PFSK-1 (cell line): ENCODE data around the gene UBP1.

ENCODE experiments used
- FOXP2 ChIP-seq: optimal IDR thresholded peaks from 2 replicates; pipeline ENCODE3; 2011; ENCODE audit warnings: borderline replicate concordance, control low read depth, inconsistent platforms; ENCODE audit not compliant: insufficient read depth; ENCODE audit errors: extremely low read length, extremely low read depth
- POLR2AphosphoS5 ChIP-seq: IDR thresholded peaks from 2 replicates; pipeline ENCODE4 v1.6.1; 2012; ENCODE audit warnings: low read depth, mild to moderate bottlenecking, control low read depth, low read length, moderate library complexity
- SIN3A ChIP-seq: IDR thresholded peaks from 2 replicates; pipeline ENCODE4 v1.6.1; 2012; ENCODE audit warnings: mild to moderate bottlenecking, low read length, moderate library complexity, borderline replicate concordance; ENCODE audit not compliant: insufficient read depth
- TAF1 ChIP-seq: IDR thresholded peaks from 2 replicates; pipeline ENCODE4 v1.6.1; 2012; ENCODE audit warnings: low read length, control low read depth, borderline replicate concordance; ENCODE audit not compliant: insufficient read depth
- TF ChIP-seq, protein P1 (sequence below), 2 experiments: IDR thresholded peaks; 2 replicates each; pipeline versions ENCODE4 v1.6.1 to v1.8.0; 2011 to 2012; ENCODE audit warnings: low read depth in 2 of 2, low read length in 2 of 2, control low read depth in 1 of 2, inconsistent platforms in 1 of 2, mild to moderate bottlenecking in 1 of 2, moderate library complexity in 1 of 2; ENCODE audit not compliant: insufficient read depth in 1 of 2

Gene UBP1

GRCh38 chr3:33395900-33396299 is 44.3 kb downstream of the UBP1 start:
- TF ChIP-seq FOXP2 = no peak
- TF ChIP-seq SIN3A = no peak
- TF ChIP-seq, protein P1, sequence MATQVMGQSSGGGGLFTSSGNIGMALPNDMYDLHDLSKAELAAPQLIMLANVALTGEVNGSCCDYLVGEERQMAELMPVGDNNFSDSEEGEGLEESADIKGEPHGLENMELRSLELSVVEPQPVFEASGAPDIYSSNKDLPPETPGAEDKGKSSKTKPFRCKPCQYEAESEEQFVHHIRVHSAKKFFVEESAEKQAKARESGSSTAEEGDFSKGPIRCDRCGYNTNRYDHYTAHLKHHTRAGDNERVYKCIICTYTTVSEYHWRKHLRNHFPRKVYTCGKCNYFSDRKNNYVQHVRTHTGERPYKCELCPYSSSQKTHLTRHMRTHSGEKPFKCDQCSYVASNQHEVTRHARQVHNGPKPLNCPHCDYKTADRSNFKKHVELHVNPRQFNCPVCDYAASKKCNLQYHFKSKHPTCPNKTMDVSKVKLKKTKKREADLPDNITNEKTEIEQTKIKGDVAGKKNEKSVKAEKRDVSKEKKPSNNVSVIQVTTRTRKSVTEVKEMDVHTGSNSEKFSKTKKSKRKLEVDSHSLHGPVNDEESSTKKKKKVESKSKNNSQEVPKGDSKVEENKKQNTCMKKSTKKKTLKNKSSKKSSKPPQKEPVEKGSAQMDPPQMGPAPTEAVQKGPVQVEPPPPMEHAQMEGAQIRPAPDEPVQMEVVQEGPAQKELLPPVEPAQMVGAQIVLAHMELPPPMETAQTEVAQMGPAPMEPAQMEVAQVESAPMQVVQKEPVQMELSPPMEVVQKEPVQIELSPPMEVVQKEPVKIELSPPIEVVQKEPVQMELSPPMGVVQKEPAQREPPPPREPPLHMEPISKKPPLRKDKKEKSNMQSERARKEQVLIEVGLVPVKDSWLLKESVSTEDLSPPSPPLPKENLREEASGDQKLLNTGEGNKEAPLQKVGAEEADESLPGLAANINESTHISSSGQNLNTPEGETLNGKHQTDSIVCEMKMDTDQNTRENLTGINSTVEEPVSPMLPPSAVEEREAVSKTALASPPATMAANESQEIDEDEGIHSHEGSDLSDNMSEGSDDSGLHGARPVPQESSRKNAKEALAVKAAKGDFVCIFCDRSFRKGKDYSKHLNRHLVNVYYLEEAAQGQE (IDR thresholded peaks at IDR 0.05; ENCODE audit: insufficient read depth in 1 of 2, low read depth in 2 of 2, low read length in 2 of 2) = no peak
- no peak for TF ChIP-seq TAF1
- TF ChIP-seq POLR2AphosphoS5 = no peak

DNA sequence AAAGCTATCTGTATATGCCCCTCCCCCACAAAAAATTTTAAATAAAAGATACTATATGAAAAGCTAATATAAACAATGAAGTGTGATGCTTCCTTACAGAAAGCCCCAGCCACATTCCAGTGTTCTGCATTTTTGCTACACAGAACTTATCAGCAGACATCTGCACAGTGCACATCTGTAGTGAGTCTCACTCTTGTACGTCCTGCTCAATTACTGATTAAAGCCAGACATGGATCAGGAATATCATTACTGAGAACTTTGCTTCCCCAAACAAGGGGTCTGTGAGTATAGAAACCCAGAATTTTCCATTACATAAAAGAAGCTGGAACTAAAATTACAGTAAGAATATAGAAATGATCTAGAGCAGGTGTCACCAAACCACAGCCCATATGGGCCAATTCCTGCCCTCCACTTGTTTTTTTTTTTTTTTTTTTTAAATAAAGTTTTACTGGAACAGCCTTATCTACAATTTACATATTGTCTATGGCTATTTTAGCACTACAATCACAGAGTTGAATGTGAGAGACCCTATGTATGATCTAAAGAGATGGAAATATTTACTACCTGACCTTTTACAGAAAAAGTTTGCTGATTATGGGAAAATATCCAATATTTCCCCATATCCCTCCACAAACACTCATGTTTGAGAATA is 45.7 kb downstream of the UBP1 start:
- TF ChIP-seq, protein P1 (IDR thresholded peaks at IDR 0.05; ENCODE audit: insufficient read depth in 1 of 2, low read depth in 2 of 2, low read length in 2 of 2) = no peak
- TF ChIP-seq TAF1 = no peak
- TF ChIP-seq SIN3A = no peak
- TF ChIP-seq FOXP2 = no peak
- TF ChIP-seq POLR2AphosphoS5 = no peak

DNA sequence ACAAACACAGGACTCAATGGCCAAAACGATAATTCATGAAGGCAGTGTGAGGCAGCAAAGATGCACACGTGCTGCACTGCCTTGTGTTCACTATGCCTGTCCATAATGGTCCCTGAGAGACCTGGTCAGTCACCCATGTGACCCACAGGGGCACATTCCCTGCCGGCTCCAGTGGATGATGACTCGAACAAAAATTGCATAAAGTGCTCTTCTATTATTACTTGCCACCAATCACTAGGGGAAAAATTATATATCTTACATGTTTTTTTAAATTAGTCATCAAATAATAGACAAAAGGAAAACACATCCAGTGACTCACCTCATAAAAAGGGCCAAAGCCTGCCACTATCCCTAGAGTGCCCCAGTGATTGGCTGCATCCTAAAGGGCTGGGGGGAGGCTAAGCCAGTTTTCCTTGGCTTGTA is 47.5 kb downstream of the UBP1 start:
- no peak for TF ChIP-seq POLR2AphosphoS5
- TF ChIP-seq, protein P1 (IDR thresholded peaks at IDR 0.05; ENCODE audit: insufficient read depth in 1 of 2, low read depth in 2 of 2, low read length in 2 of 2) = no peak

DNA sequence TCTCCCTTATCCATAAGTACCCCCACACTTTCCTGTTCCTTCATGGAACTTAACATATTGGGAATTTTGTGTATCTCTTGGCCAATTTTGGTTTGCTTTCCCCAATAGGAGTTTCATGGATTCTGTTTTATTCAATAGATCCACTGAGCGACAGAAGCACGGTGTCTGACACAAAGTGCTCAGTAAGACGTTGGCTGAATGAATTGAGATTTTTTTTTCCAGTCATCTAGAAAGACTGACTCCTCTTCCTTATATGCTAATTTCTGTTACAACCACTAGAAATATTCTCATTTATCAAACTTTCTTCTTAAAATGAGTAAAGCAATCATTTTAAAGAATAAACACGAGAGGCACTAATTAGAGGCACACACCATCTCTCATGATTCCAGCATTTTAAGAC is 48.1 kb downstream of the UBP1 start:
- TF ChIP-seq, protein P1 (IDR thresholded peaks at IDR 0.05; ENCODE audit: insufficient read depth in 1 of 2, low read depth in 2 of 2, low read length in 2 of 2) = no peak
- TF ChIP-seq TAF1 (no peak), SIN3A (no peak), POLR2AphosphoS5 (no peak), FOXP2 (no peak)

DNA sequence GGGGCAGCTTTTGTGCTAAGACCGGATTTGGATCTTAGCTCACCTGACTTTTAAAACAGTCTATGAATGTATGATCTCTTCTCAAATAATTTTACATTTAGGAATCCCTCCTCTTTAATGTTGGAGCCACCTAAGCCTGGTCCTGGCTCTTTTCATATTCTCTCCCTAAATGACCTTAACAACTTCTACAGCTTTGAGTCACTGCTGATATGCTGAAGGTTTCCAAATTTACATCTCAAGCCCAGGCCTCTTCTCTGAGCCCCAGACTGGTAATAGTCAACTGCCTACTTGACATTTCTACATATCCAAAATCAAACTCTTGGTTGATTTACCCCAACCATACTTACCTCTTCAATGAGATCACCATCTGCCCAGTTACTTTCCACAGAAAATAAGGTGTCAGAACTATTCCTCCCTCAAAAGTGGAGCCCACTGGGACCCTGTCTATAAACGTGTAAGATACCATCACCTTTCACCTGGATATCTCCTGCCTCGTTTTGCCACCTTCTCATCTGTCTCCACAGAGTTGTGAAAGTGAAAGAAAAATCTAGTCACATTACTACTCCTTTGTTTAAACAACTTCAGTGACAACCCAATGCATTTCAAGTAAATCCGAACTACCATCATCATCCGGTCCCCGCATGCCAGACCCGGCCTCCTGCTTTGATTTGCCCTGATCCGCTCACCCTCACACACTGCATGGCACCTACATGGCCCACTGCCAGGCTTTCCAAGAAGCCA is 48.8 kb downstream of the UBP1 start:
- TF ChIP-seq, protein P1 (IDR thresholded peaks at IDR 0.05; ENCODE audit: insufficient read depth in 1 of 2, low read depth in 2 of 2, low read length in 2 of 2) = no peak
- TF ChIP-seq FOXP2 (no peak), TAF1 (no peak), SIN3A (no peak), POLR2AphosphoS5 (no peak)
